WTC11 (cell line): ENCODE data around the gene MIA2. TPM values are rescaled to one million over a fixed set of nuclear protein-coding genes. Genes with fewer than 3 reads are reported as not detected.

ENCODE experiments used
- ATAC-seq: fragments of 200-7000 bp; cut with Tn5 transposase; 2 replicates; pipeline ENCODE4 v1.10.0; 2021; ENCODE audit warnings: mild to moderate bottlenecking, moderate library complexity
- CTCF ChIA-PET: fragments of 300-600 bp; sonication (Branson Sonifier 250); formaldehyde crosslinking; loops from one replicate; lab custom pipeline; 2021; ENCODE audit warnings: antibody characterized with exemption; lab: Charles Lee
- POLR2A ChIA-PET: fragments of 350-600 bp; sonication (Branson Sonifier 250); formaldehyde crosslinking; loops from one replicate; lab custom pipeline; 2021; ENCODE audit warnings: antibody characterized with exemption; lab: Charles Lee
- DNase-seq: peaks from one replicate; pipeline ENCODE4 v3.0.0; 2021; ENCODE audit warnings: low spot score
- H3K27ac Mint-ChIP-seq: 2 replicates; pipeline ENCODE4 v1.8.0; 2021; ENCODE audit warnings: mixed read lengths
- H3K27me3 Mint-ChIP-seq: 2 replicates; pipeline ENCODE4 v1.8.0; 2021; ENCODE audit warnings: low read depth, mild to moderate bottlenecking, moderate library complexity, mixed read lengths
- H3K36me3 Mint-ChIP-seq: 2 replicates; pipeline ENCODE4 v1.8.0; 2021; ENCODE audit warnings: mixed read lengths
- H3K4me1 Mint-ChIP-seq: 2 replicates; pipeline ENCODE4 v1.8.0; 2022; ENCODE audit warnings: mixed read lengths
- H3K4me3 Mint-ChIP-seq: 2 replicates; pipeline ENCODE4 v1.8.0; 2021; ENCODE audit warnings: mild to moderate bottlenecking, moderate library complexity, mixed read lengths
- H3K9me3 Mint-ChIP-seq: 2 replicates; pipeline ENCODE4 v1.8.0; 2021; ENCODE audit warnings: mixed read lengths
- ETV6 ChIP-seq: sonication (generic); formaldehyde crosslinking; IDR thresholded peaks from 2 replicates; pipeline ENCODE4 v1.8.1; 2022; ENCODE audit warnings: mild to moderate bottlenecking, missing genetic modification reagents
- FOXK1 ChIP-seq: sonication (generic); formaldehyde crosslinking; IDR thresholded peaks from 2 replicates; pipeline ENCODE4 v1.8.0; 2022; ENCODE audit warnings: mild to moderate bottlenecking, moderate library complexity, missing genetic modification reagents
- GRHL2 ChIP-seq: fragments of 250-450 bp; sonication (Bioruptor Pico); IDR thresholded peaks from 2 replicates; pipeline ENCODE4 v1.8.0; 2022; ENCODE audit warnings: mild to moderate bottlenecking, moderate library complexity; ENCODE audit not compliant: insufficient replicate concordance, severe bottlenecking
- HMGA2 ChIP-seq: fragments of 250-450 bp; sonication (Bioruptor Pico); IDR thresholded peaks from 2 replicates; pipeline ENCODE4 v1.4.0; 2021; ENCODE audit warnings: mild to moderate bottlenecking, moderate library complexity
- NFYB ChIP-seq: sonication (generic); formaldehyde crosslinking; conservative IDR thresholded peaks from 2 replicates; pipeline ENCODE4 v1.8.0; 2022; ENCODE audit warnings: low read depth, missing genetic modification reagents
- RORB ChIP-seq: fragments of 250-450 bp; sonication (Bioruptor Pico); IDR thresholded peaks from 2 replicates; pipeline ENCODE4 v1.9.0; 2021; ENCODE audit warnings: mild to moderate bottlenecking
- SMAD3 ChIP-seq: sonication (generic); formaldehyde crosslinking; IDR thresholded peaks from 2 replicates; pipeline ENCODE4 v1.8.0; 2022; ENCODE audit warnings: missing genetic modification reagents, mild to moderate bottlenecking, borderline replicate concordance
- SMAD4 ChIP-seq: sonication (generic); formaldehyde crosslinking; IDR thresholded peaks from 2 replicates; pipeline ENCODE4 v1.8.0; 2022; ENCODE audit warnings: mild to moderate bottlenecking, missing genetic modification reagents
- ZNF232 ChIP-seq: sonication (generic); formaldehyde crosslinking; IDR thresholded peaks from 2 replicates; pipeline ENCODE4 v1.8.0; 2022; ENCODE audit warnings: mild to moderate bottlenecking, missing genetic modification reagents
- ZNF263 ChIP-seq: sonication (generic); formaldehyde crosslinking; IDR thresholded peaks from 2 replicates; pipeline ENCODE4 v1.8.1; 2022; ENCODE audit warnings: low read depth, mild to moderate bottlenecking, moderate library complexity, missing genetic modification reagents
- ZNF671 ChIP-seq: fragments of 250-450 bp; sonication (Bioruptor Pico); IDR thresholded peaks from 2 replicates; pipeline ENCODE4 v1.8.0; 2021; ENCODE audit warnings: mild to moderate bottlenecking
- total RNA-seq: library from RNA; stranded (reverse); gene quantifications from 3 replicates; pipeline ENCODE4 v1.2.3, GENCODE V29; 2021
- TF ChIP-seq, protein P1 (sequence below): sonication (generic); formaldehyde crosslinking; IDR thresholded peaks from 2 replicates; pipeline ENCODE4 v1.8.1; 2023; ENCODE audit warnings: mild to moderate bottlenecking, missing genetic modification reagents
- TF ChIP-seq, protein P2 (sequence below): fragments of 250-450 bp; sonication (Bioruptor Pico); IDR thresholded peaks from 2 replicates; pipeline ENCODE4 v1.9.0; 2021; ENCODE audit warnings: mild to moderate bottlenecking
- TF ChIP-seq, protein P3 (sequence below): sonication (generic); formaldehyde crosslinking; conservative IDR thresholded peaks from 2 replicates; pipeline ENCODE4 v1.8.1; 2023; ENCODE audit warnings: mild to moderate bottlenecking, low read depth, missing genetic modification reagents, moderate library complexity
- TF ChIP-seq, protein P4 (sequence below): sonication (generic); formaldehyde crosslinking; IDR thresholded peaks from 2 replicates; pipeline ENCODE4 v1.8.0; 2023; ENCODE audit warnings: missing genetic modification reagents, mild to moderate bottlenecking, borderline replicate concordance
- TF ChIP-seq, protein P5 (sequence below): fragments of 250-450 bp; sonication (Bioruptor Pico); IDR thresholded peaks from 2 replicates; pipeline ENCODE4 v1.8.0; 2021; ENCODE audit warnings: mild to moderate bottlenecking
- TF ChIP-seq, protein P6 (sequence below): sonication (generic); formaldehyde crosslinking; conservative IDR thresholded peaks from 2 replicates; pipeline ENCODE4 v1.8.1; 2022; ENCODE audit warnings: mild to moderate bottlenecking, missing genetic modification reagents
- TF ChIP-seq, protein P7 (sequence below): sonication (generic); formaldehyde crosslinking; IDR thresholded peaks from 2 replicates; pipeline ENCODE4 v1.8.0; 2022; ENCODE audit warnings: mild to moderate bottlenecking, missing genetic modification reagents
- TF ChIP-seq, protein P8 (sequence below): sonication (generic); formaldehyde crosslinking; IDR thresholded peaks from 2 replicates; pipeline ENCODE4 v1.8.1; 2023; ENCODE audit warnings: mild to moderate bottlenecking, missing genetic modification reagents, moderate library complexity
- TF ChIP-seq, protein P9 (sequence below): sonication (generic); formaldehyde crosslinking; IDR thresholded peaks from 2 replicates; pipeline ENCODE4 v1.8.1; 2022; ENCODE audit warnings: mild to moderate bottlenecking, missing genetic modification reagents, moderate library complexity, borderline replicate concordance

Gene MIA2
- total RNA-seq, 1 experiment from 2014 or later, result 11.3 TPM

DNA sequence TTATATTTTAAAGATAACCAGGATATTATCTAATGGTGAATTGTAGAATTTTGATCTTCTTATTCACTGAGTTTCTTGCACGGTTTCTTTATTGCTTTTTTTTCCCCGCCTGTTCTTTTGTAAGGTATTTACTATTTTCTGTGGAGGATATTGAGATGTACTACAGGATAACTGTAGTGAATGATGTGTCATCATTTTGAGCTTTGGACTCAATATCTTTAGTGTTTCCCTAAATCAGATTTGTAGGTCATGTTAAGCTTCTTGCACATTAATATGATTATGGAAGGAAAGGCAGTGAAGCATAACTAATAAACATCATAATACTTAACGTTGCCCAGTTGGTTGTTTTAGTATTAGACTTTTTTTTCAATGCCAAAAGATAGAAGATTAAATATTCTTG, 117.2 kb downstream of the MIA2 start:
- CTCF ChIA-PET, result no interaction called here

DNA sequence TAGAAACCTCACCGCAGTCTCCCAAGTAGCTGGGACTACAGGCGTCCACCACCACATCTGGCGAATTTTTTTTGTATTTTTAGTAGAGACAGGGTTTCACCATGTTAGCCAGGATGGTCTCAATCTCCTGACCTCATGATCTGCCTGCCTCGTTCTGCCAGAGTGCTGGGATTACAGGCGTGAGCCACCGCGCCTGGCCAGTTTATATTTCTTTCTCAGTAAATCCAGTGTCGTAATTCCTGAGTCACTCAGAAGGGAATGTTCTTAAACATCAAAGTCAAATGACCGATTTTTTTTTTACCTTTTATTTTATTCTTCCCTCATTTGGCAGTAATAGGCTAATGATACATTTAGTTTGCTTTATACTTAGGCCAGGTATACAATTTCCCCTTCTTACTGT, 118.0 kb downstream of the MIA2 start:
- Mint-ChIP-seq H3K4me3 (no peak overlapping the region), H3K9me3 (peaks cover 17% of the 10 kb centered on the region), H3K4me1 (no peaks in the 10 kb centered on the region), H3K27ac (no peak overlapping the region), H3K27me3 (no peaks in the 10 kb centered on the region), H3K36me3 (peaks cover 18% of the 10 kb centered on the region)
- DNase-seq (no peak), ATAC-seq (no peak)
- POLR2A ChIA-PET, result no interaction called here
- CTCF ChIA-PET, result no interaction called here
- TF ChIP-seq, protein P1, sequence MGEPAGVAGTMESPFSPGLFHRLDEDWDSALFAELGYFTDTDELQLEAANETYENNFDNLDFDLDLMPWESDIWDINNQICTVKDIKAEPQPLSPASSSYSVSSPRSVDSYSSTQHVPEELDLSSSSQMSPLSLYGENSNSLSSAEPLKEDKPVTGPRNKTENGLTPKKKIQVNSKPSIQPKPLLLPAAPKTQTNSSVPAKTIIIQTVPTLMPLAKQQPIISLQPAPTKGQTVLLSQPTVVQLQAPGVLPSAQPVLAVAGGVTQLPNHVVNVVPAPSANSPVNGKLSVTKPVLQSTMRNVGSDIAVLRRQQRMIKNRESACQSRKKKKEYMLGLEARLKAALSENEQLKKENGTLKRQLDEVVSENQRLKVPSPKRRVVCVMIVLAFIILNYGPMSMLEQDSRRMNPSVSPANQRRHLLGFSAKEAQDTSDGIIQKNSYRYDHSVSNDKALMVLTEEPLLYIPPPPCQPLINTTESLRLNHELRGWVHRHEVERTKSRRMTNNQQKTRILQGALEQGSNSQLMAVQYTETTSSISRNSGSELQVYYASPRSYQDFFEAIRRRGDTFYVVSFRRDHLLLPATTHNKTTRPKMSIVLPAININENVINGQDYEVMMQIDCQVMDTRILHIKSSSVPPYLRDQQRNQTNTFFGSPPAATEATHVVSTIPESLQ (CRISPR knock-in tag), result no peak
- no peak for TF ChIP-seq NFYB (CRISPR knock-in tag)
- TF ChIP-seq, protein P2, sequence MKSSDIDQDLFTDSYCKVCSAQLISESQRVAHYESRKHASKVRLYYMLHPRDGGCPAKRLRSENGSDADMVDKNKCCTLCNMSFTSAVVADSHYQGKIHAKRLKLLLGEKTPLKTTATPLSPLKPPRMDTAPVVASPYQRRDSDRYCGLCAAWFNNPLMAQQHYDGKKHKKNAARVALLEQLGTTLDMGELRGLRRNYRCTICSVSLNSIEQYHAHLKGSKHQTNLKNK (CRISPR knock-in tag), result no peak
- TF ChIP-seq, protein P3, sequence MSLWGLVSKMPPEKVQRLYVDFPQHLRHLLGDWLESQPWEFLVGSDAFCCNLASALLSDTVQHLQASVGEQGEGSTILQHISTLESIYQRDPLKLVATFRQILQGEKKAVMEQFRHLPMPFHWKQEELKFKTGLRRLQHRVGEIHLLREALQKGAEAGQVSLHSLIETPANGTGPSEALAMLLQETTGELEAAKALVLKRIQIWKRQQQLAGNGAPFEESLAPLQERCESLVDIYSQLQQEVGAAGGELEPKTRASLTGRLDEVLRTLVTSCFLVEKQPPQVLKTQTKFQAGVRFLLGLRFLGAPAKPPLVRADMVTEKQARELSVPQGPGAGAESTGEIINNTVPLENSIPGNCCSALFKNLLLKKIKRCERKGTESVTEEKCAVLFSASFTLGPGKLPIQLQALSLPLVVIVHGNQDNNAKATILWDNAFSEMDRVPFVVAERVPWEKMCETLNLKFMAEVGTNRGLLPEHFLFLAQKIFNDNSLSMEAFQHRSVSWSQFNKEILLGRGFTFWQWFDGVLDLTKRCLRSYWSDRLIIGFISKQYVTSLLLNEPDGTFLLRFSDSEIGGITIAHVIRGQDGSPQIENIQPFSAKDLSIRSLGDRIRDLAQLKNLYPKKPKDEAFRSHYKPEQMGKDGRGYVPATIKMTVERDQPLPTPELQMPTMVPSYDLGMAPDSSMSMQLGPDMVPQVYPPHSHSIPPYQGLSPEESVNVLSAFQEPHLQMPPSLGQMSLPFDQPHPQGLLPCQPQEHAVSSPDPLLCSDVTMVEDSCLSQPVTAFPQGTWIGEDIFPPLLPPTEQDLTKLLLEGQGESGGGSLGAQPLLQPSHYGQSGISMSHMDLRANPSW, result no peak

More for the DNA sequence above, 117.2 kb downstream of the MIA2 start:
- H3K9me3 Mint-ChIP-seq, result peaks cover 17% of the 10 kb centered on the region
- H3K27ac Mint-ChIP-seq, result no peak overlapping the region
- TF ChIP-seq, protein P4, sequence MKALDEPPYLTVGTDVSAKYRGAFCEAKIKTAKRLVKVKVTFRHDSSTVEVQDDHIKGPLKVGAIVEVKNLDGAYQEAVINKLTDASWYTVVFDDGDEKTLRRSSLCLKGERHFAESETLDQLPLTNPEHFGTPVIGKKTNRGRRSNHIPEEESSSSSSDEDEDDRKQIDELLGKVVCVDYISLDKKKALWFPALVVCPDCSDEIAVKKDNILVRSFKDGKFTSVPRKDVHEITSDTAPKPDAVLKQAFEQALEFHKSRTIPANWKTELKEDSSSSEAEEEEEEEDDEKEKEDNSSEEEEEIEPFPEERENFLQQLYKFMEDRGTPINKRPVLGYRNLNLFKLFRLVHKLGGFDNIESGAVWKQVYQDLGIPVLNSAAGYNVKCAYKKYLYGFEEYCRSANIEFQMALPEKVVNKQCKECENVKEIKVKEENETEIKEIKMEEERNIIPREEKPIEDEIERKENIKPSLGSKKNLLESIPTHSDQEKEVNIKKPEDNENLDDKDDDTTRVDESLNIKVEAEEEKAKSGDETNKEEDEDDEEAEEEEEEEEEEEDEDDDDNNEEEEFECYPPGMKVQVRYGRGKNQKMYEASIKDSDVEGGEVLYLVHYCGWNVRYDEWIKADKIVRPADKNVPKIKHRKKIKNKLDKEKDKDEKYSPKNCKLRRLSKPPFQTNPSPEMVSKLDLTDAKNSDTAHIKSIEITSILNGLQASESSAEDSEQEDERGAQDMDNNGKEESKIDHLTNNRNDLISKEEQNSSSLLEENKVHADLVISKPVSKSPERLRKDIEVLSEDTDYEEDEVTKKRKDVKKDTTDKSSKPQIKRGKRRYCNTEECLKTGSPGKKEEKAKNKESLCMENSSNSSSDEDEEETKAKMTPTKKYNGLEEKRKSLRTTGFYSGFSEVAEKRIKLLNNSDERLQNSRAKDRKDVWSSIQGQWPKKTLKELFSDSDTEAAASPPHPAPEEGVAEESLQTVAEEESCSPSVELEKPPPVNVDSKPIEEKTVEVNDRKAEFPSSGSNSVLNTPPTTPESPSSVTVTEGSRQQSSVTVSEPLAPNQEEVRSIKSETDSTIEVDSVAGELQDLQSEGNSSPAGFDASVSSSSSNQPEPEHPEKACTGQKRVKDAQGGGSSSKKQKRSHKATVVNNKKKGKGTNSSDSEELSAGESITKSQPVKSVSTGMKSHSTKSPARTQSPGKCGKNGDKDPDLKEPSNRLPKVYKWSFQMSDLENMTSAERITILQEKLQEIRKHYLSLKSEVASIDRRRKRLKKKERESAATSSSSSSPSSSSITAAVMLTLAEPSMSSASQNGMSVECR, result no peak
- TF ChIP-seq, protein P5, sequence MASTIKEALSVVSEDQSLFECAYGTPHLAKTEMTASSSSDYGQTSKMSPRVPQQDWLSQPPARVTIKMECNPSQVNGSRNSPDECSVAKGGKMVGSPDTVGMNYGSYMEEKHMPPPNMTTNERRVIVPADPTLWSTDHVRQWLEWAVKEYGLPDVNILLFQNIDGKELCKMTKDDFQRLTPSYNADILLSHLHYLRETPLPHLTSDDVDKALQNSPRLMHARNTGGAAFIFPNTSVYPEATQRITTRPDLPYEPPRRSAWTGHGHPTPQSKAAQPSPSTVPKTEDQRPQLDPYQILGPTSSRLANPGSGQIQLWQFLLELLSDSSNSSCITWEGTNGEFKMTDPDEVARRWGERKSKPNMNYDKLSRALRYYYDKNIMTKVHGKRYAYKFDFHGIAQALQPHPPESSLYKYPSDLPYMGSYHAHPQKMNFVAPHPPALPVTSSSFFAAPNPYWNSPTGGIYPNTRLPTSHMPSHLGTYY, result no peak
- no peak for TF ChIP-seq SMAD4 (CRISPR knock-in tag)
- TF ChIP-seq, protein P2 (CRISPR knock-in tag), result no peak
- TF ChIP-seq ZNF232 (CRISPR knock-in tag), result no peak
- TF ChIP-seq, protein P6, sequence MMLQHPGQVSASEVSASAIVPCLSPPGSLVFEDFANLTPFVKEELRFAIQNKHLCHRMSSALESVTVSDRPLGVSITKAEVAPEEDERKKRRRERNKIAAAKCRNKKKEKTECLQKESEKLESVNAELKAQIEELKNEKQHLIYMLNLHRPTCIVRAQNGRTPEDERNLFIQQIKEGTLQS (CRISPR knock-in tag), result no peak
- no peak for TF ChIP-seq ZNF671
- TF ChIP-seq FOXK1 (CRISPR knock-in tag), result no peak
- no peak for TF ChIP-seq NFYB (CRISPR knock-in tag)
- no peak for TF ChIP-seq RORB (CRISPR knock-in tag)
- no peak for TF ChIP-seq HMGA2 (CRISPR knock-in tag)
- TF ChIP-seq, protein P7, sequence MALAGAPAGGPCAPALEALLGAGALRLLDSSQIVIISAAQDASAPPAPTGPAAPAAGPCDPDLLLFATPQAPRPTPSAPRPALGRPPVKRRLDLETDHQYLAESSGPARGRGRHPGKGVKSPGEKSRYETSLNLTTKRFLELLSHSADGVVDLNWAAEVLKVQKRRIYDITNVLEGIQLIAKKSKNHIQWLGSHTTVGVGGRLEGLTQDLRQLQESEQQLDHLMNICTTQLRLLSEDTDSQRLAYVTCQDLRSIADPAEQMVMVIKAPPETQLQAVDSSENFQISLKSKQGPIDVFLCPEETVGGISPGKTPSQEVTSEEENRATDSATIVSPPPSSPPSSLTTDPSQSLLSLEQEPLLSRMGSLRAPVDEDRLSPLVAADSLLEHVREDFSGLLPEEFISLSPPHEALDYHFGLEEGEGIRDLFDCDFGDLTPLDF (CRISPR knock-in tag), result no peak
- TF ChIP-seq, protein P8, sequence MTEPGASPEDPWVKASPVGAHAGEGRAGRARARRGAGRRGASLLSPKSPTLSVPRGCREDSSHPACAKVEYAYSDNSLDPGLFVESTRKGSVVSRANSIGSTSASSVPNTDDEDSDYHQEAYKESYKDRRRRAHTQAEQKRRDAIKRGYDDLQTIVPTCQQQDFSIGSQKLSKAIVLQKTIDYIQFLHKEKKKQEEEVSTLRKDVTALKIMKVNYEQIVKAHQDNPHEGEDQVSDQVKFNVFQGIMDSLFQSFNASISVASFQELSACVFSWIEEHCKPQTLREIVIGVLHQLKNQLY, result no peak
- no peak for TF ChIP-seq ZNF263 (CRISPR knock-in tag)
- TF ChIP-seq ETV6 (CRISPR knock-in tag), result no peak
- TF ChIP-seq SMAD3 (CRISPR knock-in tag), result no peak
- TF ChIP-seq, protein P9, sequence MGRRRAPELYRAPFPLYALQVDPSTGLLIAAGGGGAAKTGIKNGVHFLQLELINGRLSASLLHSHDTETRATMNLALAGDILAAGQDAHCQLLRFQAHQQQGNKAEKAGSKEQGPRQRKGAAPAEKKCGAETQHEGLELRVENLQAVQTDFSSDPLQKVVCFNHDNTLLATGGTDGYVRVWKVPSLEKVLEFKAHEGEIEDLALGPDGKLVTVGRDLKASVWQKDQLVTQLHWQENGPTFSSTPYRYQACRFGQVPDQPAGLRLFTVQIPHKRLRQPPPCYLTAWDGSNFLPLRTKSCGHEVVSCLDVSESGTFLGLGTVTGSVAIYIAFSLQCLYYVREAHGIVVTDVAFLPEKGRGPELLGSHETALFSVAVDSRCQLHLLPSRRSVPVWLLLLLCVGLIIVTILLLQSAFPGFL (CRISPR knock-in tag), result no peak
- TF ChIP-seq GRHL2 (CRISPR knock-in tag), result no peak
- H3K27me3 Mint-ChIP-seq, result no peaks in the 10 kb centered on the region
- POLR2A ChIA-PET, result no interaction called here
- DNase-seq (no peak), ATAC-seq (no peak)
- no peaks in the 10 kb centered on the region for H3K4me1 Mint-ChIP-seq
- peaks cover 16% of the 10 kb centered on the region for H3K36me3 Mint-ChIP-seq
- H3K4me3 Mint-ChIP-seq, result no peak overlapping the region
